Prostate gland (tissue), 2 donors: Measurements from ENCODE around the gene CCDC78. TPM values are rescaled to one million over a fixed set of nuclear protein-coding genes. Genes with fewer than 3 reads are reported as not detected.
A peak's percentile ranks its signal among the peaks of the same experiment; 100 is the strongest.

Experiments used
- DNase-seq: peaks from one replicate; pipeline ENCODE4 v3.0.0-alpha.2; 2019; ENCODE audit warnings: low spot score
- H3K27ac ChIP-seq, 2 donors: fragments of 200-600 bp; sonication (generic); 2 replicates each; pipeline ENCODE4 v1.5.1; 2017 to 2019
- H3K27me3 ChIP-seq: fragments of 200-600 bp; sonication (generic); replicated peaks from 2 replicates; pipeline ENCODE4 v1.5.1; 2019; ENCODE audit not compliant: insufficient read depth
- H3K36me3 ChIP-seq, 2 donors: fragments of 200-600 bp; sonication (generic); 1 replicate in 1 of 2; 2 replicates in 1 of 2; pipeline versions ENCODE4 v1.5.1 to v1.8.1; 2017 to 2019
- H3K4me1 ChIP-seq: fragments of 200-600 bp; sonication (generic); replicated peaks from 2 replicates; pipeline ENCODE4 v1.5.1; 2019
- H3K4me3 ChIP-seq, 2 donors: fragments of 200-600 bp; sonication (generic); 2 replicates each; pipeline ENCODE4 v1.5.1; 2017 to 2019
- H3K9me3 ChIP-seq: fragments of 200-600 bp; sonication (generic); 2 replicates; pipeline ENCODE4 v1.5.1; 2017
- CTCF ChIP-seq, 4 experiments: fragments of 200-600 bp in 2 of 4; fragments of 450-650 bp in 2 of 4; sonication (generic) in 2 of 4; IDR thresholded peaks; 1 replicate in 3 of 4; 2 replicates in 1 of 4; pipeline ENCODE4 v1.5.1; 2016 to 2019; ENCODE audit warnings: antibody characterized with exemption in 4 of 4, mild to moderate bottlenecking in 2 of 4, moderate library complexity in 2 of 4
- POLR2A ChIP-seq: fragments of 450-650 bp; IDR thresholded peaks from one replicate; pipeline ENCODE4 v1.6.1; 2016; ENCODE audit warnings: antibody characterized with exemption, mild to moderate bottlenecking
- POLR2AphosphoS5 ChIP-seq: sonication (generic); formaldehyde crosslinking; IDR thresholded peaks from one replicate; pipeline ENCODE4 v1.6.1; 2017; ENCODE audit warnings: antibody characterized with exemption
- WGBS: methylation state at CpG from one replicate; pipeline ENCODE4 v1.1.5; 2018; 5-methylcytosine and 5-hydroxymethylcytosine counted together
- intact Hi-C: fragments of 100-400 bp; cut with DNase I; formaldehyde crosslinking; loops from one replicate; pipeline ENCODE4 v1.14.2; 2022
- total RNA-seq, 2 donors: library from RNA; depleted of rRNA; stranded (reverse); fragments of >200 nt; gene quantifications; one replicate each; pipeline ENCODE4 v1.1.0, GENCODE V29; 2016

CCDC78 gene
- total RNA-seq, 2 donors from 2014 or later, result 2.3 to 3.0 TPM

- intact Hi-C loops, result no loop called here
- H3K4me1 ChIP-seq, result peaks cover 29% of the 10 kb centered on the region
- peak overlapping the region; percentile 52 to 77 for H3K4me3 ChIP-seq
- TF ChIP-seq POLR2A (no peak), CTCF (IDR thresholded peaks at IDR 0.05) (no peak), POLR2AphosphoS5 (no peak)
- peaks cover 7 to 10% of the 10 kb centered on the region in 2 donors for H3K36me3 ChIP-seq
- 91% methylated on average over 61 of the region's 61 CpGs for WGBS
- no peaks in the 10 kb centered on the region for H3K27me3 ChIP-seq
- DNase-seq, result no peak
- peak overlapping the region; percentile 74 to 76 for H3K27ac ChIP-seq
- H3K9me3 ChIP-seq, result no peaks in the 10 kb centered on the region
These were observed 41.1 kb downstream of the CCDC78 start for GRCh38 chr16:684961-685696.

- Histone ChIP-seq H3K4me3 (peak within 1 kb of the TSS; percentile 52 to 77), H3K4me1 (peaks cover 25% of the 10 kb centered on the region), H3K36me3 (peaks cover 7 to 10% of the 10 kb centered on the region in 2 donors), H3K27ac (peak within 1 kb of the TSS; percentile 74 to 76), H3K9me3 (no peaks in the 10 kb centered on the region), H3K27me3 (no peaks in the 10 kb centered on the region)
- WGBS, result 1% methylated on average over 44 of the region's 91 CpGs
- TF ChIP-seq CTCF (IDR thresholded peaks at IDR 0.05) (peak in 2 of 4 experiments; percentile 23 to 26), POLR2A (peak; percentile 39), POLR2AphosphoS5 (peak; percentile 98)
- intact Hi-C loops, result no loop called here
- peak; percentile 96 for DNase-seq
These were observed 42.0 kb downstream of the CCDC78 start, which contains the start of gene JMJD8 for GRCh38 chr16:684071-684794. Gene JMJD8 (minus strand): TSS chr16:684334. CDS start chr16:684319, 15 bp downstream.

GRCh38 chr16:683396-684070 is 42.7 kb downstream of the CCDC78 start:
- Histone ChIP-seq H3K4me3 (peak overlapping the region; percentile 52 to 77), H3K36me3 (peaks cover 7 to 10% of the 10 kb centered on the region in 2 donors), H3K27me3 (no peaks in the 10 kb centered on the region), H3K4me1 (peaks cover 25% of the 10 kb centered on the region), H3K9me3 (no peaks in the 10 kb centered on the region), H3K27ac (peak overlapping the region in 1 of 2 donors; percentile 74)
- TF ChIP-seq POLR2AphosphoS5 (no peak), POLR2A (no peak), CTCF (IDR thresholded peaks at IDR 0.05) (no peak)
- WGBS, result 11% methylated on average over 42 of the region's 57 CpGs
- intact Hi-C loops, result no loop called here
- DNase-seq, result no peak

- no peaks in the 10 kb centered on the region for H3K9me3 ChIP-seq
- H3K27ac ChIP-seq, result no peak overlapping the region
- 72% methylated on average over 36 of the region's 36 CpGs for WGBS
- H3K4me3 ChIP-seq, result no peak overlapping the region
- H3K27me3 ChIP-seq, result no peaks in the 10 kb centered on the region
- no peak for TF ChIP-seq CTCF (IDR thresholded peaks at IDR 0.05)
- TF ChIP-seq POLR2A, result no peak
- no peak for TF ChIP-seq POLR2AphosphoS5
- peaks cover 7 to 10% of the 10 kb centered on the region in 2 donors for H3K36me3 ChIP-seq
- DNase-seq, result no peak
- intact Hi-C loops, result no loop called here
- H3K4me1 ChIP-seq, result peaks cover 25% of the 10 kb centered on the region
These were observed 43.5 kb downstream of the CCDC78 start for GRCh38 chr16:682493-683395.
